ENCODE data around the gene ARVCF.
"Not testable (repeated sequence)": the region's sequence is repeated elsewhere in the genome, so short reads cannot be mapped to it uniquely, and the experiment has no call there.

ARVCF gene

DNA sequence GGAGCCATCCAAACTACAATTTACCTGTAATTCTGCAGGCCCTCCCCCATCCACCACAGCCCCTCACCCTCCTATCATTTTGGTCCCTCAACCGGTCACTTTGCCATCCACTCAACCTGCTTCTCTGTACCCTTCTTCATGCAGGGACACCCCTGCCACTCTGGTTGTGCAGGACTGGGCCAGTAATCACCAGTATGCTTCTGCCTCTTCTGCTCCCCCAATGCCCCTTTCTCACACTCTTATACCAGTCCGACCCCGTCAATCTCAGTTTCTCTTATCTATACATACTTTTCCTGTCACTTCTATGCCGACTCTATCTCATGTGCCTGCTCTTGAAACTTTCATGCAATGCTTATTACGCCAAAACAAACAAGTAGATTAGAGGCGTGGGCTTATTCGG lies 80.1 kb downstream of the ARVCF start:
- DNase-seq (ENCODE audit: low spot score) = no peak

DNA sequence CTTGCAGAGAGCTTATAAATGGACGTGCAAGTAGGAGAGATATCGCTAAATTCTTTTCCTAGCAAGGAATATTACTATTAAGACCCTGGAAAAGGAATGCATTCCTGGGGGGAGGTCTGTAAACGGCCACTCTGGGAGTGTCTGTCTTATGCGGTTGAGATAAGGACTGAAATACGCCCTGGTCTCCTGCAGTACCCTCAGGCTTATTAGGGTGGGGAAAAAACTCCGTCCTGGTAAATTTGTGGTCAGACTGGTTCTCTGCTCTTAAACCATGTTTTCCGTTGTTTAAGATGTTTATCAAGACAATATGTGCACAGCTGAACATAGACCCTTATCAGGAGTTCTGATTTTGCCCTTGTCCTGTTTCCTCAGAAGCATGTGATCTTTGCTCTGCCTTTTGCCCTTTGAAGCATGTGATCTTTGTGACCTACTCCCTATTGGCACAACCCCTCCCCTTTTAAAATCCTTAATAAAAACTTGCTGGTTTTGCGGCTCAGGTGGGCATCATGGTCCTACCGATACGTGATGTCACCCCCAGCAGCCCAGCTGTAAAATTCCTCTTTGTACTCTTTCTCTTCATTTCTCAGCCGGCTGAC lies 81.4 kb downstream of the ARVCF start:
- not testable (repeated sequence) for DNase-seq (ENCODE audit: low spot score)

DNA sequence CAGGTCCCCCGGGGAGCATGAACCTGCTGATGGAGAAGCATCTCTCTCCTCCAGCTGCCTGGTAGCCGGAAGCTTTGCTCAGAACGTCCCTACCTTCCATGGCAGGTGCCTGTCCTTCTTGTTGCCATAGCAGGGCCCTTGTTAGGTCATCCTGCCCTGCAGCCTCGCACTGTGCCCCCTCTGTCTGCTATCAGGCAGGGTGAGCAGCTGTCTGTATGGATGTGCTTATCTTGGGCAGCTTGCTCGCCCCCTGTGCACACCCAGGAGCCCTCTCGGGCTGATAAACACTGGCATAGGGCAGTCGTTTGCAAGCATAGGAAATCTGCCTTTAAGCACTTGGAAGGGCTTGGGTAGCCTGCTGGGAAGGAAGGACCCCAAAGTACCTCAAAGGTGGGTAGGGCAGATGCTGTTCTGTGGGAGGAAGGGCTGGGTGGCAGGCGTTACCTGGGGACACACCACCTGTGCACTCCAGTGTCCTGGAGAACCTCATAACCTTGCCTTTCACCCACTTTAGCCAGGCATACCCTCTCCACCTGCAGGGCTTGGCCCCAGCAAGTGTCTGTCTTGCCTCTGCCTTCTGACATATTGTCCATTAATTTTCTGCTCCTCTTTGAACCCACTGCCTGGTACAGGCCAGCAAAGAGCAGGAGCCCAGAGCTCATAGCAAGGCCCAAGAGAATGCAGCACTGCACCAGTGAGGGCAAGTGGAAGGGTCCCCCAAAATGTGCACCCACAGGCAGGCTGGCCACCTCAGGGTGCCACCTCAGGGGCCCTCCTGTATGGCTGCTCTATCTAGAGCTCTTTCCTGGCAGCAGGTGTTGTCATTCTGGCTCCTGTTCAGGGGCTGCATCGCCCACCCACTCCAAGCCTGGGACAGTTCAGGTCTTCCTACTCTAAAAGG lies 83.0 kb downstream of the ARVCF start:
- no peak for DNase-seq (ENCODE audit: low spot score)

DNA sequence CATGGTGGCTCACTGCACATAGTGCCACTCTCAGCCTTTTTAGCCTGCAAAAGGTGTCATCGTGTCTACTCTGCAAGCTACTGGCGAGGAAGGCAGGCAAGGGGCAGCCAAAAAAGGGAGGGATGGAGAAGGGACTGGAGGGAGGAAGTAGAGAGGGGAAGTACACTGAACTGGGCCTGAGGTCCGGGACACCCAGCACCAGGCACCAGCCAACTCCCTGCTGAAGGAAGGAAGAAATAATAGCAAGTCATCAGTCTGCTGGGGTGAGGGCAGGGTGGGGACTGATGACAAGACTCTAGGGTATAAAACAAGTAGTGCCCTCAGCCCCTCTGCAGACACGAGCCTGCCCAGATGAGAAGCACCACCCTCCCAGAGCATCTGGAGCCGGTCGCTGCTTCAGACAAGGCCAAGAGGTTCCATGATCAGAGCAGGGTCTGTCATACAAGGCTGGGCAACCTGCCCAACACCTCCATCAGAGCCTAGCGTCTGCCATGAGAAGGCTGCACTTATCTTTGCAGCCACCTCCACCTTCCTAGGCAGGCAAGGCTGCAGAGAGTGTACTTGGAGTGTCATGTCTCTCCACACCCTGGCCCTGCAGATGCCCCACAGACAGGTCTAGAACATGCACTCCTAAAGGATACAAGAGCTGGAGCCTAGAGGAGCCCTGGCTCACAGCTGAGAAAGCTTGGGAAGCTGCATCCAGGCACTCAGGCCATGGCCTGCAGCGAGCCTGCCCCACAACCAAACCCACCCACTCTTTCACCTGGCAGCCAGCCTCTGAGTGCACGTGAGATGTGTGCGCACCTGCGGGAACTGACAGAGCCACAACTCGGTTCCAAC lies 84.0 kb downstream of the ARVCF start:
- no peak for DNase-seq (ENCODE audit: low spot score)

DNA sequence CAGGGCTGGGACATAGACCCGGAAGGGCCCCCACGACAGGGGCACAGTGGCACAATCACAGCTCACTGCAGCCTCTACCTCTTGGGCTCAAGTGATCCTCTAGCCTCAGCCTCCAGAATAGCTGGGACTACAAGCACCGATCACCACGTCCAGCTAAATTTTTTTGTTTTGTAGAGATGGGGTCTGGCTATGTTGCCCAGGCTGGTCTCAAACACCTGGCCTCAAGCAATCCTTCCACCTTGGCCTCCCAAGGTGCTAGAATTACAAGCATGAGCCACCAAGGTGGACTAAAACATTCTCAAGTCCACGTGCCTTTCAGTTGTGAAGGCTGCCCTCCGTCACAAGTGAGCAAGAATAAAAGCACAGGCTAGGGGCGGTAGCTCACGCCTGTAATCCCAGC lies 85.1 kb downstream of the ARVCF start:
- no peak for DNase-seq (ENCODE audit: low spot score)

DNA sequence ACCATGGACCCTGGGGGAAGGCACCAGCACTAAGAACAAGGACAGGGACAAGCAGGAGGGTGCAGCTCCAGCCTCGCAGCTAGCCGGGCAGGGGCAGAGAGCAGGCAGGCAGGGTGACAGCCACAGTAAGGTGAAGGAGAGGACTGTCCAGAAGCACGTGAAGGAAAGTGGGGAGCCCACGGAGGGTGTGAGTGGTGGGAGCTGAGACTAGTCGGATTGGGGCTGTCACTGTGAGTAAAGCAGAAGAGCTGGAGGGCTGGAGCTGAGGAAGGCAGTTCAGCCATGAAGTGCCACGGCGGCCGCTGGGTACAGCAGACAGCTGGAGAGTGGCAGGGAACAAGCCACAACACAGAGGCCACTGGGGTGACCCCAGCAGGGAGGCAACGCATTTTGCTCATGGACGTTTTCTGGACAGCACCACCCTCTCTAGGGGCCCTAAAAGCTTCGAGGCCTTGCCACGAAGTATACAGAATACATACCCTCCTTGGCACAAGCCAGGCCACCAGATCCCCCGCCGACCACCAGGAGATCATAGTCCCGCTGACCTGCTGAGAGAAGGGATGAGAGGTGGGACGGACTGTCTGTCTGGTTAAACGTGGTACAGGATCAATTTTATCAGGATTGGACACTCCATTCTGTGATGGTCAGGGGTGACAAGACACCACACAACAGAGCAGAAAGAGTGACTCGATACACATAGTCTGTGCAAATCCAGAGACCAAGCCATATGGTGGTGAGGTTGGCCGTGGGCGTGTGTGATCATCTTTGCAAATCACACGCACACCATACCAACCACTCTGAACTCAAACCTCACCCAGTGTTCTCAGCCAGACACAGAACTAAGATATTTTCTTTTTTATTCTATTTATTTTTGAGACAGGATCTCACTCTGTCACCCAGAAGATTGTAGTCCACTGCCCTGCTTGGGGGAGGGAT lies 85.8 kb downstream of the ARVCF start:
- no peak for DNase-seq (ENCODE audit: low spot score)

DNA sequence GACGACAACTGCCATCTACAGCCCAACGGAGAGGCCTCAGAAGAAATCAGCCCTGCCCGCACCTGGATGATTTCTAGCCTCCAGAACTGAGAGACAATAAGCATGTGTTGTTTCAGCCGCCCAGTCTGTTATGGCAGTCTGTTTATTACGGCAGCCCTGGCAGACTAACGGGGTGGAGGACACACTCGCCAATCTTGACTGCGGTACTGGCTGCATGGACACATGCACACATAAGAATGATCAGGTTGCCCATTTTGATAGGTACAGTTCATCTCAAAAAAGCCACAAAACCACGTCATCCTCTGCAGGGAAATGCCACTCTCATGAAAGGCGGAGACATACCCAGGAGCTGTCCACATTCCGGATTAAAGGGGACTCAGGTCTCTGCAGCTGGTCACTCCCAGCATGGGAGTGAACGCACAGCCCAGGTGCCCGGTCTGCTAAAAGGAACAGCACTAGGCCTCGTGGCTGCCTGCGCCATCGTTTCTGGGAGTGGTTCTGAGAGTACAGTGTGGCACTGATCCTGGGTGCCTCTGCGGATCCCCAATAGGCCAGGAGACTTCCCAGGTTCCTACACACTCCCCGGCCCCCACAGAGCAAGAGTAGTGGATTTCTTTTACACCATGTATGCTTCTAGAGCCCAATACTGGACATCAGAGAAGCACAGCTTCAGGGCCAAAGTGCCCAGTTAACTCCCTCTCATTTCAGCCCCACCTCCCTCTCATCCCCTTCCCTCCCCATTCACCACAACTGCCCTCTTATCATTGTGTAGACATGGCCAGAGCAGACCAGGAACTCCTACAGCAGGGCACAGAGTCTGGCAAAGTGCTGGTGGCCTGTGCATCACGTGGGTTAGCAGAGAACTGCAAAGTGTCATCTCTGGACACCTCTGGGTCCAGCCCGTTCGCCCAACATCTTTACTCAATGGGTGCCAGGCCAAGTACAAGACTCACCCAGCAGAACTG lies 86.8 kb downstream of the ARVCF start:
- DNase-seq (ENCODE audit: low spot score) = no peak

DNA sequence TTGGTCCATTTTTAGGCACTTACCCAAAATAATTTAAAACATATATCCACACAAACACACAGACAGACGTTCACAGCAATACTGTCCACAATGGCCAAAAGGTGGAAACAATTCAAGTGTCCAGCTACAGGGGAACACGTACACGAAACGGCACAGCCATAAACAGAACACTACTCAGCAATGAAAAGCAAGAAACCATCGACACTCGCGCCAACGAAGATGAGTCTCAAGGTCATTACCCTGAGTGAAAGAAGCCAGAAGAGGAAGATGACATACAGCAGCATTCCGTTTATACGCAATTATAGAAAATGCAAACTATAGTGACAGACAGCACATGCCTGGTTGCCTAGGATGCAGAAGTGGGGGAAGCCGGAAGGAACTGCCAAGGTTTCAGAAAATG lies 88.4 kb downstream of the ARVCF start:
- DNase-seq (ENCODE audit: low spot score) = no peak

DNA sequence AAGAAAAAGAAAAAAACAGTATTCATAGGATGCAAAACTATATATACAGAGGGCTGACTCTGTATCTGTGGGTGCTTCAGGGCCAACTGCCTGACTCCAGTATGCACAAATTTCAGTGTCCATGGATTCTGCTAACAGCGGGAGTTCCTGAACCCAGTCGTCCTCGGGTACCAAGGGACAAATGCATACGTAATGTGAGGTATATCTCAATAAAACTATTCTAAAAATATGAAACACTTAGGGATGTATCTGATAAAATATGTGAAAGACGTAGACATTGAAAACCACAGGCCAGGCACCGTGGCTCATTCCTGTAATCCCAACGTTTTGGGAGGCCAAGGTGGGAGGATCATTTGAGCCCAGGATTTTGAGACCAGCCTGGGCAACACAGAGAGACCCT lies 88.9 kb downstream of the ARVCF start:
- DNase-seq (ENCODE audit: low spot score) = no peak

DNA sequence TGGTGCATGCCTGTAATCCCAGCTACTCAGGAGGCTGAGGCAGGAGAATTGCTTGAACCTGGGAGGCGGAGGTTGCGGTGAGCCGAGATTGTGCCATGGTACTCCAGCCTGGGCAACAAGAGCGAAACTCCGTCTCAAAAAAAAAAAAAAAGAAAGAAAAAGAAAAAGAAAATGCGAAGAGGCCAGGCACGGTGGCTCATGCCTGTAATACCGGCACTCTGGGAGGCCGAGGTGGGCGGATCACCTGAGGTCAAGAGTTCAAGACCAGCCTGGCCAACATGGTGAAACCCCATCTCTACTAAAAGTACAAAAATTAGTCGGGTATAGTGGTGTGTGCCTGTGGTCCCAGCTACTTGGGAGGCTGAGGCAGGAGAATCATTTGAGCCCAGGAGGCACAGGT lies 90.6 kb downstream of the ARVCF start:
- not testable (repeated sequence) for DNase-seq (ENCODE audit: low spot score)

DNA sequence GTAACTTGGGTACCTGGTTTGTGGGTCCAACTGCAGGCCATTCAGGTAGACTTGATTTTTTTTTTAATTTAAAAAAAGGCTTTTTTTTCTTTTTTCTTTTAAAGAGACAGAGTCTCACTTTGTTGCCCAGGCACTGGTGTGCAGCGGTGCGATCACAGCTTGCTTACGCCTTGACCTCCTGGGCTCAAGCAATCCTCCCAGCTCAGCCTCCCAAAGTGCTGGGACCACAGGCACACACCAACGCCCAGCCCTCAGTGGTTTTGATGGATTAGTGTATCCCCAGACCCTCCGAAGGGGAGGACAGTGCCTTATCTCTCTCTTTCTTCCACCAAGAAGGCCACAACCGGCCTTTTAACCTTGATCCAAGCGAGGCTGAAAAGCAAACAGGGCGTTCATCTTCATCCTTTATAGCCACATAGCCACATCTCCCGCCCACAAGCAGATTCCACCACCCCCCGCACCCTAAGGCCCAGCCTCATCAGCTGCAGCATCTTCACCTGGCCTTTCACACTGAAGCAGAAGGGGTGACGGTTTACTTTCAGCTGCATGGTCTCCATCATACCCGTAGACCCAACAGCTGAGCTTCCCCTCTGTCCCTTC lies 92.6 kb downstream of the ARVCF start:
- no peak for DNase-seq (ENCODE audit: low spot score)

DNA sequence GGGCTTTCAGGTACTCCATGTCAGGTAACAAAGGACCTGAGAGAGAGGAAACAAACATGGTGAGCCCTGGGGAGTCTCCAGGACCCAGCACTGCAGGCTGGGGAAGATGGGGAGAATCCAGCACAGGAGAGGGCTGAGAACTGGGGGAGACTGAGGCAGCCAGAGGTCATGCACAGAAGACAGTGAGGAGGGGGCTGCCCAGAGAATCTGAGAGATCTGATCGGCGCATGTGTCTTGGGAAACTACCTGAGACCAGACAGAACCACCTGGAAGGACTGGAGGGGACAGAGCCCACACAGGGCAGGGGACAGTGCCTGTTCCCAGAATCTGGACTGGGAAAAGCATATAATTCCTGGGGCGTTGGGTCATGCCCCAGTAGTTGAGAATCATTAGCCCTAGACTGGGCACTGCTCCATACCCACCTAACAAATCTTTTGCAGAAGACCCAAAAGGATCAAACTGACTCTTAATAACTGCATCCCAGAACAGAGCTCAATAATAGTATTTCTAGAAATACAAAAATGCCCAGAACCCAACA lies 95.0 kb downstream of the ARVCF start:
- DNase-seq (ENCODE audit: low spot score) = no peak
